Transverse colon (tissue), 4 donors: ENCODE results near the gene ANXA5. TPM values are rescaled to one million over a fixed set of nuclear protein-coding genes. Genes with fewer than 3 reads are reported as not detected.

Experiments
- DNase-seq: peaks from one replicate; pipeline ENCODE4 v3.0.0-alpha.2; 2019
- H3K27ac ChIP-seq, 4 donors: fragments of 200-600 bp; sonication (generic); 2 replicates each; pipeline ENCODE4 v1.5.1; 2016 to 2018; ENCODE audit warnings: inconsistent platforms in 4 of 4
- H3K27me3 ChIP-seq: fragments of 200-600 bp; sonication (generic); 2 replicates; pipeline ENCODE4 v1.5.1; 2017; ENCODE audit warnings: inconsistent platforms
- H3K36me3 ChIP-seq, 4 donors: fragments of 200-600 bp; sonication (generic); 2 replicates each; pipeline ENCODE4 v1.5.1; 2017 to 2019; ENCODE audit warnings: inconsistent platforms in 4 of 4
- H3K4me1 ChIP-seq, 4 donors: fragments of 200-600 bp; sonication (generic); 2 replicates each; pipeline ENCODE4 v1.5.1; 2017 to 2020; ENCODE audit warnings: inconsistent platforms in 4 of 4
- H3K4me3 ChIP-seq, 4 donors: fragments of 200-600 bp; sonication (generic); 1 replicate in 1 of 4; 2 replicates in 3 of 4; pipeline versions ENCODE4 v1.5.1 to v1.6.1; 2017 to 2019; ENCODE audit warnings: inconsistent platforms in 4 of 4
- H3K9me3 ChIP-seq, 2 donors: fragments of 200-600 bp; sonication (generic); 2 replicates each; pipeline ENCODE4 v1.5.1; 2017 to 2019; ENCODE audit warnings: inconsistent platforms in 2 of 2
- EP300 ChIP-seq: sonication (generic); formaldehyde crosslinking; IDR thresholded peaks from one replicate; pipeline ENCODE4 v1.6.1; 2017; ENCODE audit warnings: antibody characterized with exemption, low read depth
- POLR2A ChIP-seq: fragments of 450-650 bp; IDR thresholded peaks from one replicate; pipeline ENCODE4 v1.6.1; 2016; ENCODE audit warnings: antibody characterized with exemption, mild to moderate bottlenecking, moderate library complexity
- POLR2AphosphoS5 ChIP-seq, 3 donors: sonication (generic); formaldehyde crosslinking; IDR thresholded peaks; one replicate each; pipeline ENCODE4 v1.6.1; 2016; ENCODE audit warnings: antibody characterized with exemption in 3 of 3
- WGBS, 2 donors: methylation state at CpG; one replicate each; pipeline ENCODE4 v1.1.5; 2018; ENCODE audit warnings: low coverage in 1 of 2; 5-methylcytosine and 5-hydroxymethylcytosine counted together
- in situ Hi-C, 4 donors: fragments of 200-750 bp; cut with MboI; loops; one replicate each; pipeline versions ENCODE4 v1.15.0 to v1.15.1; 2017; ENCODE audit warnings: low sequenced_read_pairs in 3 of 4, low pct_ligation_motif_present in 1 of 4, low pct_unique_long_range_greater_than_20kb in 1 of 4
- intact Hi-C: fragments of 100-400 bp; cut with DNase I; formaldehyde crosslinking; loops from one replicate; pipeline ENCODE4 v1.15.1; 2023; ENCODE audit warnings: low total_unique reads
- total RNA-seq, 4 donors: library from RNA; depleted of rRNA; stranded (reverse); fragments of >200 nt; gene quantifications; one replicate each; pipeline ENCODE4 v1.1.0, GENCODE V29; 2016
- TF ChIP-seq, protein P1 (sequence below), 5 experiments: fragments of 200-600 bp in 3 of 5; fragments of 450-650 bp in 2 of 5; sonication (generic) in 3 of 5; IDR thresholded peaks; 1 replicate in 2 of 5; 2 replicates in 3 of 5; pipeline ENCODE4 v1.5.1; 2016 to 2017; ENCODE audit warnings: antibody characterized with exemption in 5 of 5, inconsistent platforms in 3 of 5, mild to moderate bottlenecking in 2 of 5, moderate library complexity in 1 of 5

ANXA5 gene
- total RNA-seq, 4 donors from 2014 or later = 62.7 to 196 (median 135) TPM

- 74 to 75% methylated on average over 3 to 6 of the region's 6 CpGs for WGBS, 2 donors
- intact Hi-C loops = no loop called here
- Histone ChIP-seq H3K9me3 (no peaks in the 10 kb centered on the region), H3K4me1 (no peaks in the 10 kb centered on the region), H3K27ac (no peak overlapping the region), H3K27me3 (no peaks in the 10 kb centered on the region), H3K36me3 (peaks cover 0 to 56% (median 18%) of the 10 kb centered on the region in 4 donors), H3K4me3 (no peak overlapping the region)
- TF ChIP-seq EP300 (no peak), POLR2AphosphoS5 (IDR thresholded peaks at IDR 0.05) (no peak), POLR2A (no peak)
- TF ChIP-seq, protein P1, sequence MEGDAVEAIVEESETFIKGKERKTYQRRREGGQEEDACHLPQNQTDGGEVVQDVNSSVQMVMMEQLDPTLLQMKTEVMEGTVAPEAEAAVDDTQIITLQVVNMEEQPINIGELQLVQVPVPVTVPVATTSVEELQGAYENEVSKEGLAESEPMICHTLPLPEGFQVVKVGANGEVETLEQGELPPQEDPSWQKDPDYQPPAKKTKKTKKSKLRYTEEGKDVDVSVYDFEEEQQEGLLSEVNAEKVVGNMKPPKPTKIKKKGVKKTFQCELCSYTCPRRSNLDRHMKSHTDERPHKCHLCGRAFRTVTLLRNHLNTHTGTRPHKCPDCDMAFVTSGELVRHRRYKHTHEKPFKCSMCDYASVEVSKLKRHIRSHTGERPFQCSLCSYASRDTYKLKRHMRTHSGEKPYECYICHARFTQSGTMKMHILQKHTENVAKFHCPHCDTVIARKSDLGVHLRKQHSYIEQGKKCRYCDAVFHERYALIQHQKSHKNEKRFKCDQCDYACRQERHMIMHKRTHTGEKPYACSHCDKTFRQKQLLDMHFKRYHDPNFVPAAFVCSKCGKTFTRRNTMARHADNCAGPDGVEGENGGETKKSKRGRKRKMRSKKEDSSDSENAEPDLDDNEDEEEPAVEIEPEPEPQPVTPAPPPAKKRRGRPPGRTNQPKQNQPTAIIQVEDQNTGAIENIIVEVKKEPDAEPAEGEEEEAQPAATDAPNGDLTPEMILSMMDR (IDR thresholded peaks at IDR 0.05) = no peak
- no peak for DNase-seq
- in situ Hi-C loops = no loop called here
These were observed 20.3 kb downstream of the ANXA5 start for GRCh38 chr4:121676345-121677075.

- Histone ChIP-seq H3K4me1 (no peaks in the 10 kb centered on the region), H3K4me3 (no peak overlapping the region), H3K9me3 (no peaks in the 10 kb centered on the region), H3K27ac (no peak overlapping the region), H3K27me3 (no peaks in the 10 kb centered on the region), H3K36me3 (peaks cover 0 to 54% (median 17%) of the 10 kb centered on the region in 4 donors)
- 84% methylated on average over 2 of the region's 2 CpGs; no CpG with 5 or more reads in 1 of the 2 donors for WGBS, 2 donors
- in situ Hi-C loops = no loop called here
- no peak for DNase-seq
- TF ChIP-seq POLR2AphosphoS5 (IDR thresholded peaks at IDR 0.05) (no peak), POLR2A (no peak), EP300 (no peak)
- TF ChIP-seq, protein P1 (IDR thresholded peaks at IDR 0.05) = no peak
- intact Hi-C loops = no loop called here
These were observed 21.1 kb downstream of the ANXA5 start for GRCh38 chr4:121675715-121676114.

DNA sequence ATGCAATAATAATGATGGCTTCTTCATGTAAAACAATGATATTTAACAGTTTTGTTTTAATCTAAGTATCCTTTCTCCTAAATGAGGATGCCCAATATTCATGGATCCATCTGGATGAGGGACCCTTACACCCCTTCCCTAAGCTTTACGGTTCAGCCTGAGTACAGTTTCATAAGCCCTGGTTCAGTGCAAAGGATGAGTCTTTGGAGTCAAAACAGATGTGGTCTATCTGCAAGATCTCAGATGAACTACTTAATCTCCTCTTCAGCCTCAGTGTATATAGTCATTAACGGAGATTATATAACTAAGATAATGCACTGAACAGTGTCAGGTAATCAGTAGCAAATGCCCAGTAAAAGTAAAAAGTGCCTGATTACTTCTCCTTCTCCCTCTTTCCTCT, 22.1 kb downstream of the ANXA5 start:
- Histone ChIP-seq H3K27me3 (no peaks in the 10 kb centered on the region), H3K4me1 (no peaks in the 10 kb centered on the region), H3K27ac (no peak overlapping the region), H3K4me3 (no peak overlapping the region), H3K36me3 (peaks cover 0 to 60% (median 16%) of the 10 kb centered on the region in 4 donors), H3K9me3 (no peaks in the 10 kb centered on the region)
- in situ Hi-C loops = no loop called here
- WGBS, 2 donors = 84 to 92% methylated on average over 2 of the region's 2 CpGs
- TF ChIP-seq POLR2A (no peak), POLR2AphosphoS5 (IDR thresholded peaks at IDR 0.05) (no peak), EP300 (no peak)
- TF ChIP-seq, protein P1 (IDR thresholded peaks at IDR 0.05) = no peak
- DNase-seq = no peak
- intact Hi-C loops = no loop called here

DNA sequence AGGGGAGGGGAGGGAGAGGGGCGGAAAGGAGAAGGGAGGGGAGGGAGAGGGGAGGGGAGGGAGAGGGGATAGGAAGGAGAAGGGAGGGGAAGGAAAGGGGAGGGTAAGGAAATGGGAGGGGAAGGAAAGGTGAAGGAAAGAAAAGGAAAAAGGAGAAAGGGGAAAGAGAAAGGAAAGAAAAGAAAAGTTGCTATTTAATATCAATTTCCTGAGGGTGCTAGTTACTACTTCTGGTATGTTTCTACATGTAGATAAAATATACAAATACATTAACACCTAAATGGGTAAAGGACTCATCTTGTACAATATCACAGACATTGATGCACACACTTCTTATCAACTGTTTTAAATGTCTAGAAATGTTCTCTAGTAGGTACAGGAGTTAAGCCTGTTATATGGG, 22.6 kb downstream of the ANXA5 start:
- no peaks in the 10 kb centered on the region for H3K9me3 ChIP-seq
- no peak overlapping the region for H3K4me3 ChIP-seq
- peaks cover 0 to 60% (median 18%) of the 10 kb centered on the region in 4 donors for H3K36me3 ChIP-seq
- 80 to 100% methylated on average over 1 of the region's 1 CpG for WGBS, 2 donors
- intact Hi-C loops (no loop called here), in situ Hi-C loops (no loop called here)
- no peak for DNase-seq
- no peaks in the 10 kb centered on the region for H3K4me1 ChIP-seq
- TF ChIP-seq, protein P1 (IDR thresholded peaks at IDR 0.05) = no peak
- TF ChIP-seq EP300 = no peak
- no peak for TF ChIP-seq POLR2AphosphoS5 (IDR thresholded peaks at IDR 0.05)
- no peak for TF ChIP-seq POLR2A
- no peak overlapping the region for H3K27ac ChIP-seq
- no peaks in the 10 kb centered on the region for H3K27me3 ChIP-seq
